Measurements from ENCODE around the gene SMIM45.

Gene SMIM45

GRCh38 chr22:41927813-41928212, 24.1 kb upstream of the SMIM45 start:
- Histone ChIP-seq H3K23me2 (ENCODE audit: low read depth, low read length) (peaks cover 4% of the 10 kb centered on the region; the same call in 1 of the 2 replicates), H4K8ac (ENCODE audit: extremely low read depth, insufficient read depth, low read length) (peak overlapping the region; percentile 57; the same call in 1 of the 2 replicates), H2BK12ac (ENCODE audit: low read depth, low read length) (peak overlapping the region; percentile 3; the same call in 1 of the 2 replicates), H2BK120ac (replicated peaks; ENCODE audit: low read depth, low read length) (no peak overlapping the region), H3K23ac (ENCODE audit: insufficient read length) (no peak overlapping the region), H3K14ac (ENCODE audit: insufficient read length) (no peak overlapping the region), H3K4me3 (ENCODE audit: extremely low read depth in 1 of 4, insufficient read depth in 2 of 4, low read depth in 3 of 4, low read length in 4 of 4) (no peak overlapping the region), H3K27me3 (replicated peaks in 1 of 4; ENCODE audit: control insufficient read depth in 3 of 4, extremely low read depth in 1 of 4, insufficient read depth in 3 of 4, low read length in 3 of 4) (peaks cover 13 to 55% (median 41%) of the 10 kb centered on the region in 4 experiments), H4K91ac (replicated peaks; ENCODE audit: insufficient read length, low read length) (peak overlapping the region; percentile 34), H2AK5ac (ENCODE audit: low read depth, low read length) (peak overlapping the region; percentile 59; the same call in 1 of the 2 replicates), H3K79me2 (ENCODE audit: control insufficient read depth in 1 of 2, insufficient read depth in 2 of 2, low read length in 2 of 2) (no peaks in the 10 kb centered on the region), H3K9me3 (ENCODE audit: insufficient read depth in 2 of 2, low read depth in 1 of 2, low read length in 1 of 2) (no peaks in the 10 kb centered on the region), H2BK5ac (ENCODE audit: low read depth, low read length) (no peak overlapping the region), H4K20me1 (replicated peaks in 1 of 2; ENCODE audit: control insufficient read depth in 1 of 2, insufficient read depth in 2 of 2, low read length in 2 of 2) (peaks cover 3 to 7% of the 10 kb centered on the region in 2 experiments), H3K36me3 (ENCODE audit: control insufficient read depth in 2 of 4, insufficient read depth in 4 of 4, low read length in 3 of 4) (no peaks in the 10 kb centered on the region), H3K9ac (replicated peaks in 1 of 4; ENCODE audit: extremely low read depth in 1 of 4, low read depth in 3 of 4, low read length in 3 of 4) (no peak overlapping the region), H3K56ac (replicated peaks; ENCODE audit: insufficient read length, low read depth, low read length) (no peak overlapping the region), H3K79me1 (ENCODE audit: low read depth, low read length) (no peaks in the 10 kb centered on the region), H3K27ac (ENCODE audit: low read depth, low read length) (no peak overlapping the region), H2BK20ac (ENCODE audit: low read length) (no peak overlapping the region), H3K4me2 (ENCODE audit: insufficient read depth in 1 of 2, low read depth in 2 of 2, low read length in 2 of 2) (no peak overlapping the region), H2AFZ (ENCODE audit: low read length) (no peak overlapping the region), H2BK15ac (ENCODE audit: low read length) (peak overlapping the region; percentile 53; the same call in 1 of the 2 replicates), H3K4ac (replicated peaks; ENCODE audit: insufficient read length, low read depth, low read length) (no peak overlapping the region), H4K5ac (ENCODE audit: insufficient read length, low read depth, low read length) (no peak overlapping the region), H3K4me1 (replicated peaks in 1 of 4; ENCODE audit: control insufficient read depth in 3 of 4, insufficient read depth in 4 of 4, low read length in 3 of 4) (peaks cover 0 to 24% (median 15%) of the 10 kb centered on the region in 4 experiments; a peak in 6 of 7 replicates), H3K18ac (ENCODE audit: extremely low read depth, low read length) (peak overlapping the region; percentile 15; the same call in 1 of the 2 replicates)
- WGBS, 2 experiments (ENCODE audit: extremely low coverage in 1 of 2, insufficient coverage in 1 of 2, insufficient read length in 1 of 2, insufficient replicate concordance in 2 of 2, low coverage in 1 of 2, low lambda C conversion rate in 2 of 2, missing lambda C conversion rate in 1 of 2), result 84% methylated on average over 6 of the region's 6 CpGs; no CpG with 5 or more reads in 1 of the 2 experiments
- DNase-seq (ENCODE audit: low read depth in 1 of 2, low spot score in 2 of 2) (no peak), FAIRE-seq (no peak)
- CTCF ChIA-PET (ENCODE audit: partially characterized antibody), result interaction anchor here (1.1 to 5.9 kb wide), 10 partner anchors 11 to 261 kb away, joined by 3 to 77 read pairs (median 6); no protein-coding TSS in a partner anchor
- POLR2A ChIA-PET (ENCODE audit: partially characterized antibody), result interaction anchor here (0.6 to 3.7 kb wide), 12 partner anchors 8 to 514 kb away, joined by 3 to 17 read pairs (median 8); partner anchors contain the start of gene CENPM
- TF ChIP-seq ZNF274 (IDR thresholded peaks at IDR 0.05; ENCODE audit: borderline replicate concordance, extremely low read depth, low read length) (no peak), SP1 (IDR thresholded peaks at IDR 0.05; ENCODE audit: low read depth, low read length) (no peak), BCL11A (IDR thresholded peaks at IDR 0.05; ENCODE audit: low read depth in 2 of 2, low read length in 2 of 2) (no peak), MAX (IDR thresholded peaks at IDR 0.05) (no peak), CTCF (IDR thresholded peaks at IDR 0.05; ENCODE audit: control extremely low read depth in 1 of 3, insufficient read depth in 1 of 3, low read depth in 1 of 3, low read length in 3 of 3) (no peak), POLR2AphosphoS5 (IDR thresholded peaks at IDR 0.05; ENCODE audit: low read depth, low read length) (no peak), KDM1A (IDR thresholded peaks at IDR 0.05; ENCODE audit: borderline replicate concordance, low read length) (no peak), GTF2F1 (IDR thresholded peaks at IDR 0.05; ENCODE audit: borderline replicate concordance, low read depth, low read length) (no peak), SIRT6 (IDR thresholded peaks at IDR 0.05; ENCODE audit: low read length) (no peak), TCF12 (IDR thresholded peaks at IDR 0.05; ENCODE audit: low read depth, low read length) (no peak)

Data from H1 (cell line).